Ovary (tissue), 3 donors: ENCODE data around the gene CASP10.

Source experiments
- EP300 ChIP-seq: sonication (generic); formaldehyde crosslinking; IDR thresholded peaks from one replicate; pipeline ENCODE4 v1.6.1; 2017; ENCODE audit warnings: antibody characterized with exemption
- TF ChIP-seq, protein P1 (sequence below), 3 donors: fragments of 450-650 bp in 2 of 3; fragments of 200-600 bp in 1 of 3; IDR thresholded peaks; one replicate each; pipeline versions ENCODE4 v1.5.1 to v1.8.0; 2016 to 2022; ENCODE audit warnings: antibody characterized with exemption in 3 of 3, mild to moderate bottlenecking in 1 of 3
- donor health status: DM: no; HTN: no; CAD: no.

DNA sequence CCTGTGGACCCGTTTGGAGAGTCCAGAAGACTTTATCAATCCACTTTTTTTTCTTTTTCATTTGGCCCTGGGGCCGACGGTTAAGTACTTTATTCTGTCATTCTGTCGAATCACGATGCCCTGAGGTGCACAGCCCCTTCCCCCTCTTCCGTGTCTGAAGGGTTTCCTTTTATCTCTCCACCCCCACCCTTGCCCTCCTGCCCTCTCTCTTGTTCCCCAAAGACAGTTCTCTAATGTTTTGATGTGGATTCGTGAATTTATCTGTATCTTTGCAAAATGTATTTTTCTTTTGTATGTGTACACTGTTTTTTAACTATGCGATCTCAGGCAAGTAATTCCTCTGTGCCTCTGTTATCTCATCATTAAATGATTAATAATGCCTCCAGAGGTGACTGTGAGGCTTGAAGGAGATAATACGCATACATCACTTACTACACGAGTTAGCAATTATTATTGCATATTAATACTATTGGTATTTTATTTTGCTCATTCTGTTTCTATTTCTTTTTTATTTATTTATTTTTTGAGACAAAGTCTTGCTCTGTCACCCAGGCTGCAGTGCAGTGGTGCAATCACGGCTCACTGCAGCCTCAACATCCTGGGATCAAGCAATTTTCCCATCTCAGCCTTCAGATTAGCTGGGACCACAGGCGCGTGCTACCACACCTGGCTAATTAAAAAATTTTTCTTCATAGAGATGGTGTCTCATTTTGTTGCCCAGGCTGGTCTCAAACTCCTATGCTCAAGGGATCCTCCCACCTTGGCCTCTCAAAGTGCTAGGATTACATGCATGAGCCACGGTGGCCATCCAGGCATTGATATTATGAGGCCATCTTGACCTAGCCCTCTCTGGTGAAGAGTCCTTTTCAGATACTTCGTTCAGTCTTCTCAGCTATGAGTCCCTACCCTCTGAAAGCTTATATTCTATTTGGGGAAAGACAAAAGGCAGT is 76.0 kb downstream of the CASP10 start:
- TF ChIP-seq EP300 = no peak
- TF ChIP-seq, protein P1, sequence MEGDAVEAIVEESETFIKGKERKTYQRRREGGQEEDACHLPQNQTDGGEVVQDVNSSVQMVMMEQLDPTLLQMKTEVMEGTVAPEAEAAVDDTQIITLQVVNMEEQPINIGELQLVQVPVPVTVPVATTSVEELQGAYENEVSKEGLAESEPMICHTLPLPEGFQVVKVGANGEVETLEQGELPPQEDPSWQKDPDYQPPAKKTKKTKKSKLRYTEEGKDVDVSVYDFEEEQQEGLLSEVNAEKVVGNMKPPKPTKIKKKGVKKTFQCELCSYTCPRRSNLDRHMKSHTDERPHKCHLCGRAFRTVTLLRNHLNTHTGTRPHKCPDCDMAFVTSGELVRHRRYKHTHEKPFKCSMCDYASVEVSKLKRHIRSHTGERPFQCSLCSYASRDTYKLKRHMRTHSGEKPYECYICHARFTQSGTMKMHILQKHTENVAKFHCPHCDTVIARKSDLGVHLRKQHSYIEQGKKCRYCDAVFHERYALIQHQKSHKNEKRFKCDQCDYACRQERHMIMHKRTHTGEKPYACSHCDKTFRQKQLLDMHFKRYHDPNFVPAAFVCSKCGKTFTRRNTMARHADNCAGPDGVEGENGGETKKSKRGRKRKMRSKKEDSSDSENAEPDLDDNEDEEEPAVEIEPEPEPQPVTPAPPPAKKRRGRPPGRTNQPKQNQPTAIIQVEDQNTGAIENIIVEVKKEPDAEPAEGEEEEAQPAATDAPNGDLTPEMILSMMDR (IDR thresholded peaks at IDR 0.05) = no peak
